Measurements from ENCODE around the gene SLC12A7.

The SLC12A7 gene

GRCh38 chr5:1047332-1047965, 64.4 kb downstream of the SLC12A7 start:
- DNase-seq = no peak

GRCh38 chr5:1045960-1046560, 65.8 kb downstream of the SLC12A7 start:
- no peak for DNase-seq

GRCh38 chr5:1044117-1044516, 67.7 kb downstream of the SLC12A7 start:
- no peak for DNase-seq

GRCh38 chr5:1043327-1043726, 68.5 kb downstream of the SLC12A7 start:
- DNase-seq = no peak

- DNase-seq = no peak
Measured at GRCh38 chr5:1042626-1043025, 69.2 kb downstream of the SLC12A7 start.

- no peak for DNase-seq
Measured at GRCh38 chr5:1041225-1042143, 70.4 kb downstream of the SLC12A7 start.

- DNase-seq = no peak
Measured at GRCh38 chr5:1040571-1040970, 71.3 kb downstream of the SLC12A7 start.

GRCh38 chr5:1039706-1040260, 72.1 kb downstream of the SLC12A7 start:
- DNase-seq = no peak

GRCh38 chr5:1039210-1039548, 72.7 kb downstream of the SLC12A7 start:
- DNase-seq = no peak

- DNase-seq = no peak
Measured at GRCh38 chr5:1038417-1039209, 73.2 kb downstream of the SLC12A7 start.

- DNase-seq = no peak
Measured at GRCh38 chr5:1037671-1038416, 74.0 kb downstream of the SLC12A7 start.

- no peak for DNase-seq
Measured at GRCh38 chr5:1037123-1037670, 74.7 kb downstream of the SLC12A7 start.

- DNase-seq = no peak
Measured at GRCh38 chr5:1036504-1037122, 75.2 kb downstream of the SLC12A7 start.

- DNase-seq = no peak
Measured at GRCh38 chr5:1035421-1036405, 76.2 kb downstream of the SLC12A7 start.

GRCh38 chr5:1034986-1035385, 76.9 kb downstream of the SLC12A7 start:
- DNase-seq = no peak

- DNase-seq = no peak
Measured at GRCh38 chr5:1034421-1034905, 77.4 kb downstream of the SLC12A7 start.

- DNase-seq = no peak
Measured at GRCh38 chr5:1033606-1034420, 78.0 kb downstream of the SLC12A7 start.

- DNase-seq = no peak
Measured at GRCh38 chr5:1033178-1033577, 78.7 kb downstream of the SLC12A7 start.

- no peak for DNase-seq
Measured at GRCh38 chr5:1032551-1033027, 79.3 kb downstream of the SLC12A7 start.
